Measurements from ENCODE around the gene CADM1.

DNA sequence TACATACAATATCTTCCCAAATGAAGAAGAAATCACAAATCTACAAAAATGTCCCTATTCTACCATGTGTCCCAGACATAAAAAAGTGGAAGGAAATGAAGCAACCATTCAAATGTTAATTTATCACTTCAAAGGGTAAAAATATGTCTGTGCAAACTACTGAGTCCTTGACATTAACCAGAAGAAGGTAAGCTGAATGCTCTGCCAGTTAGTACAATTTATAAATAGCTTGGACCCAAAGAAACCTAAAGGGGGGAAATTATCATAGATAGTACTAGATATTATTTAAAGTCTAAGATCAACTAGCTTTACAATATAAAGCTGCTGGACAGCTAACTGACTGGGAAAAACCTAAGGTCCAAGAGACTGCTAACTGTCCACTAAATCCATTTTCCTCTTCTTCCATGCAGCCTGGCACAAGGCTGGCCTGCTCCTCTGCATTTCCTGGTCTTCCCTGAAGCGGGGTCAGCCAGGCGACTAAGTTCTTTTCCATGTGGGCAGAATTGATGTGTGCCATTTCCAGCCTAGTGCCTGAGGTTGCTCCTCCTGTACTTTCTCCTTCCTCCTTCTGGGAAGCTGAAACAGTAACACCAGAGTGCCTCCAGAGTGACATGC is 190.9 kb downstream of the CADM1 start:
- TF ChIP-seq CTCF (IDR thresholded peaks at IDR 0.05) (no peak), POLR2A (IDR thresholded peaks at IDR 0.05) (no peak)

Measured in heart left ventricle (tissue), 13 donors.